ENCODE measurements around the gene SSBP4. TPM values are rescaled to one million over a fixed set of nuclear protein-coding genes. Genes with fewer than 3 reads are reported as not detected.

SSBP4 gene
- total and polyA plus RNA-seq, 2 of the 4 experiments (the other 2 are of a cell fraction) = 14.9 to 39.7 TPM

- Histone ChIP-seq H2AK5ac (ENCODE audit: low read depth, low read length) (no peak overlapping the region), H4K20me1 (ENCODE audit: insufficient read depth, low read length) (peaks cover 50% of the 10 kb centered on the region), H2AFZ (replicated peaks; ENCODE audit: low read length, poor library complexity) (peak overlapping the region; percentile 86), H3K4me1 (ENCODE audit: control insufficient read depth, insufficient read depth, low read length) (peaks cover 18% of the 10 kb centered on the region), H3K56ac (ENCODE audit: extremely low read depth, insufficient read depth, low read length) (no peak overlapping the region), H4K8ac (ENCODE audit: low read depth in 2 of 2, low read length in 2 of 2) (no peak overlapping the region), H3K4me3 (ENCODE audit: insufficient read depth, low read depth, low read length) (no peak overlapping the region), H3K27ac (ENCODE audit: insufficient read depth, low read length) (no peak overlapping the region; the same call in 1 of the 2 replicates), H3K9ac (ENCODE audit: low read depth, low read length) (no peak overlapping the region), H3K4me2 (ENCODE audit: low read depth, low read length) (no peak overlapping the region), H2BK120ac (ENCODE audit: low read depth, low read length) (no peak overlapping the region), H3K9me3 (ENCODE audit: control insufficient read depth, insufficient read depth, low read length) (no peaks in the 10 kb centered on the region), H3K79me1 (ENCODE audit: low read depth in 1 of 2, low read length in 2 of 2) (peaks cover 9 to 68% of the 10 kb centered on the region in 2 experiments), H4K91ac (ENCODE audit: insufficient read depth, low read depth, low read length) (no peak overlapping the region), H3K23ac (ENCODE audit: low read depth, low read length) (no peak overlapping the region), H3K14ac (replicated peaks; ENCODE audit: low read depth, low read length) (no peak overlapping the region), H3K27me3 (ENCODE audit: control insufficient read depth, insufficient read depth, low read length) (no peaks in the 10 kb centered on the region), H2AK9ac (replicated peaks; ENCODE audit: low read depth, low read length, poor library complexity) (peak overlapping the region; percentile 29), H2BK20ac (ENCODE audit: low read depth, low read length) (no peak overlapping the region), H3K4ac (ENCODE audit: low read depth, low read length) (no peak overlapping the region), H3K36me3 (ENCODE audit: control insufficient read depth, insufficient read depth, low read length) (no peaks in the 10 kb centered on the region; the same call in 1 of the 2 replicates), H2BK5ac (ENCODE audit: low read depth, low read length, poor library complexity, severe bottlenecking) (no peak overlapping the region), H2BK15ac (ENCODE audit: low read depth, low read length) (no peak overlapping the region), H4K5ac (ENCODE audit: low read depth, low read length) (no peak overlapping the region), H3K18ac (ENCODE audit: low read depth, low read length) (no peak overlapping the region), H3K9me1 (ENCODE audit: insufficient read depth, low read length) (peaks cover 15% of the 10 kb centered on the region)
- intact Hi-C loops (cut with micrococcal nuclease) = no loop called here
- ATAC-seq (ENCODE audit: low read depth) (no peak), DNase-seq (no peak)
- no TSS peak for BruUV-seq (replicated peaks)
- in situ Hi-C loops (cut with MboI; ENCODE audit: low sequenced_read_pairs) = no loop called here
- TF ChIP-seq CTCF (conservative IDR thresholded peaks at IDR 0.05; ENCODE audit: low read depth, low read length) (no peak), MAFK (IDR thresholded peaks at IDR 0.05; ENCODE audit: low read depth, low read length) (no peak), MAZ (IDR thresholded peaks at IDR 0.05; ENCODE audit: borderline replicate concordance, low read depth, low read length) (no peak), NFE2L2 (IDR thresholded peaks at IDR 0.05; ENCODE audit: low read depth, low read length) (no peak)
- ChIA-PET POLR2A (ENCODE audit: unreplicated experiment) (no interaction called here), CTCF (no interaction called here)
- WGBS, 2 experiments (ENCODE audit: extremely low coverage in 2 of 2, insufficient read length in 1 of 2) = 69% methylated on average over 6 of the region's 17 CpGs; no CpG with 5 or more reads in 1 of the 2 experiments
- dilution Hi-C loops (cut with HindIII; ENCODE audit: low sequenced_read_pairs, unreplicated experiment) = no loop called here
These were observed 9.1 kb downstream of the SSBP4 start for GRCh38 chr19:18428173-18428786.
